NCI-H524 (cell line): ENCODE measurements around the gene FHDC1.

Experiments used
- DNase-seq, 2 experiments: peaks; one replicate each; lab custom pipeline; 2025; lab: John Stamatoyannopoulos, UW

FHDC1 gene

DNA sequence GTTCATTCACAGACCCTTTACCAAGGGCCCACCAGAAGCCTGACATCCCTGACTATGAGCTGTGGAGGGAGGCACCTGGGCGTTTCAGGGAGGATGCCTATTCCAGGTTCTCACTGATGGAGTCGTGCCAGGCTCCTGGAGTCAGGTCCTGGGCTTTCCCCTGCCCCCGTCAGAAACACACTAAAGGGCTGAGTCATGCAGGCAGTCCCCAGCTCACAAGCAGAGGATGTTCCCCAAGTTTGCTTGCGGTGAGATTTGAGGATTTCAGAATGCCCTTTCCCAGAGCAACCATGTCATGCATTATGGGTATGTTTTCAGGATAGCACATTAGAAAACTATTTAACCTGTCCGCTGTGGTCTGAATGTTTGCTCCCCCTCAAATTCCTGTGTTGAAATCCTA is 45.2 kb downstream of the FHDC1 start:
- no peak for DNase-seq

DNA sequence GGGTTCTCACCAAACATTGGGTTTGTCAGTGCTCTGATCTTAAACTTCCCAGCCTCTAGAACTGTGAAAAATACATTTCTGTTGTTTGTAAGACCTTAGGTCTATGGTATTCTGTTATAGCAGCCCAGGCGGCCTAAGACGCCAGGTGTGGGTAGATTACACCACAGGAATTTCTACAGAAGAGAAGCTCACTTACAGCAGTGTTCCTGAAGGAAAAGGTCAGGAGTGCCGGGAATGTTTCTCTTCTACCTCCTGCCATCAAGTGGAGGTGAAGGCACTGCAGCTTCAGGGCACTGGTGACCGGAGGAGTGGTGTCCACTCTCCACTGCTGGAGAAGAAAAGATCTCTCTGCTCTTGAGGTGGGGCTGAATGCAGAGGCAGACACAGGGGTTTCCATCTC is 45.7 kb downstream of the FHDC1 start:
- DNase-seq = no peak

DNA sequence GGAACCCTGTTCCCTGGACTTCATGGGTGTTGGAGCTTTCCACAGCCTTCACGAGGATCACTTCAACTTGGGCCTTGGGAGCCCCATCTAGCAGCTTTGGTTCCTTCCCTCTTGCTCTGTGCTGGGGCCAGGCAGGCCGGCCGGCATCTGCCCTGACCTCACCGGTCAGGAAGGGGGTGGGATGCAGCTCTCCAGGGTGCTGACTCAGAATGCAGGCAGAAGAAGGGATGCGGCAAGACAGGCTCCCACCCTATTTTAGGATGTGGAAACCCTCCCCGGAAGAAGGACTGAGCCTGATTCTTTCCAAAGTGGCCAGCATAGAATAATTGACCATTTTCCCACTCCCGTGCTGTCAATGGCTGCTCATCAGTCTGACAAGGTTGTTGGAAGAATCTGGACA is 47.1 kb downstream of the FHDC1 start:
- DNase-seq = no peak

DNA sequence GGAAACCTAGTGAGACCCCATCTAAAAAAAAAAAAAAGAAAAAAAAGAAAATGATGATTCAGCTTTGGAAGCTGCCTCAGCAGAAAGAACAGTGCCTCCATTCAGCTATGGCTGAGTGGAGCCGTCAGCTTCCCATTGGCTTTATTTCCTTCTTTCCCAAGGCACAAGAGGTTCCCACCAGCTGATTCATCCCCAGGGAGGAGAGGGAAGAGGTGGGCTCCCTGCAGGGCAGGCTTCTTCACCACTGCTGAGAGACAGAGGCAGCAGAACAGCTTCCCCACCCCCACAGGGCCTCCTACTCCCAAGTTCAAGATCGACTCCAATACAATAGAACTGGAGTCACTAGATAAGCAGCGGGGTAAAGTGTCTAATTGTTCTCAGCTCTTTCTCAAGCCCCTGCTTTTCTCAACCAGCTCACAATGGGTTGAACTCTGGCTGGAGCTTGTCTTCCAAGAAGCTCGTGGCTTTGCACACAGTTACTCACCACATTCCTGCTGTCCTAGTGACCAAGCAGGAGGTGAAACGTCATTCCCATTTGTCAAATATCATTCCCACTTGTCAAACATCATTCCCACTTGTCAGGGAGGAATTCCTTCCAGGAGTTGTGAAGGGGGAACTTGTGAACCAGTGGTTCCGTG is 47.8 kb downstream of the FHDC1 start:
- DNase-seq = no peak

DNA sequence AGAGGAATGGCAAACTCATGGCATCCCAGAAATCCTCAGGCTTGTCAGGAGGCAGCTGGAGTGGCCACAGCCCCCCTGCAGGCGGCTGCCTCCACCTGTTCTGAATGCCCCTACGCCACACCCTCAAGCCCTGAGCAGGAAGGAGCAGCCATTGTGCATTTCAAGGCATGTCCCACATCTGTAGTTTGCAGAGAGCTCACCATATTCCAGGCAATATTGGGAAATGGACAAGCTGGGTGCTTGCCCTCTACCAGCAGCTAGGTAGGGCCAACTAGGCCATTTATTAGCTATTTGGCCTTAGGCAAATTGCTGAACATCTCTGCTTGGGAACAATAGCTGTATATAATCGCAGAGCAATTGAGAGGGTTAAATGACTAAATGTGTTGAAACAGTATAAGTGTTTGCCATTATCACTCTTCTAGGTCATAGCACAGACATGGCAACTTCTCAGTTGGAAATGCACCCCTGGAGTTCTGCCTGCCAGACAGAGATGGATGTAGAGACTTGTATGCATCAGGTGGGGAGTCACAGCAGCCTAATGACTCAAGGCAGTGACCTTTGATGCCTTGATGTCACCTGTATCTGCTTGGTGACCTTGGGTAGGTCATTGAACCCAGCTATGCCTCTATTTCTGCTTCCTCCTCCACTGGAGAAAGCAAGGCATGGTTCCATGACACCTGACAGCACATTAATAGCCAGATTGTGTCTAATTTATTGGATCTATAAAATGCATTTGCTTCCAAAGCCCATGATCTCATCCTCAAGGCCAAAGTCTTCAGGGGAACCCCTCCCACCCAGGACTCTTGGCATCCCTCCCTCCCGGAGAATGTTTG is 52.8 kb downstream of the FHDC1 start:
- no peak for DNase-seq

DNA sequence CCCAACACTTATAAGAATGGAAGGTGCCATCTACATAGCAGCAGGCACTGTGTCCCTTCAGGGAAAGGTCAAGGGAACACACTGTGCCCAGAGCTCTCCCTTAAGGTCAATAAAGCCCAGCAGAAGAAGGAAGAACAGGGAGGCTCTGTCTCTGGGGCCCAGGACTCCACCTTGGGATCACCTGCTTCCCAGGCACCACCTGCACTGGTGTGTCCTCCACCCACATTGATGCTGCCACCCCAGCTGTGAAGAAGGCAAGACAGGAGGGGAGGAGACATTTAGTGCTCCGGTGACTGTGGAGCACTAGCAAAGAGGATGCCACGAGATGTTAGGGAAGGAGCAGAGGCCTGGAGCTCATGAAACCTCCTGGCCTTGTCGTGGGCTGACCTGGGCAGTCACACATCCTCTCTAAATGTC is 53.4 kb downstream of the FHDC1 start:
- DNase-seq = no peak

DNA sequence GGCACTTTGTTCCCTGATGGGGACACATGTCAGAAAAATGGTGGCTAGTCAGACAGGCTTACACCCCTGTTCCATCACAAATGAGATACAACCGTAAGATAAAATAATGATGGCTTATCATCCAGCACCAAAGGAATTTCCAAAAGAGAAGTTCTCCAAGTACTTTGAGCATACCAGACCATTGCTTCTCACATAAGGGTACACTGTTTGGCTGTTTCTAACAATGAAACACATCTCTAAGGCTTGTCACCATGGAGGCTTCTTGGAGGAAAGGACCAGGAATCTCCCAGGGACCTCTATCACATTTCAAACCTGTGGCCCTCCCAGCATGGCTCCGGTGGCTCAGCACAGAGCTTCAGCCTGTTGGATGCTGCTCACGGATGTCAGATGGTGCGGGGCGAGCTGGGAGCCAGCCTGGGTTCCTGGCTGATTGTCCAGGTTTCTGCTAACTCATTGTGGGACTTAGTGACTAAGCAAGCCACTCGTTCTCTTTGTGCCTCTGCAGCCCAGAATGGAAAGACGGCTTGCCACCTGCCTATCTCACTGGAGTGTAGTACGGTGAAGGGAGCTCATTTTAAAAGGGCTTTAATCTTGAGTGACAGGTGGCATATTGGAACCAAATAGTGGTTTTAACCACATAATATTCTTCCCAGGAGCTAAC is 54.5 kb downstream of the FHDC1 start:
- peak in 1 of 2 experiments; percentile 55 for DNase-seq

DNA sequence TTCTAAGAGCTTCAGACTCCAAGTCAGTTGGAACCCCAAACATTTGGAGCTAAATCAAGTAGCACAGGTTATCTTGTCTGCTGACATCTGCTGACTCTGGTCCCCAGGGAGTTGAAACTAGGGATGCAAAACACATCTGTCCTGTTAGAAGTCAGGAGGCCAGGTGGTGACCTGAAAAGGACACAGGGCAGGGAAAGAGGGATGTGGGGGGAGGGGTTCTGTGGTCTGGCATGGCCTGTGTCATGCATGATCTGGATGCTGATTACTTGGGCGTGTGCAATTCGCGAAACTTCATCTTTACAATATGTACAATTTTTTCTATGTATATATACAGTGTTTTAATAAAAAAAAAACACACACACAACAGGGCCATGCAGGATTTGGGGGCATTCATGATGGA is 55.3 kb downstream of the FHDC1 start:
- peak; percentile 9 to 64 for DNase-seq

DNA sequence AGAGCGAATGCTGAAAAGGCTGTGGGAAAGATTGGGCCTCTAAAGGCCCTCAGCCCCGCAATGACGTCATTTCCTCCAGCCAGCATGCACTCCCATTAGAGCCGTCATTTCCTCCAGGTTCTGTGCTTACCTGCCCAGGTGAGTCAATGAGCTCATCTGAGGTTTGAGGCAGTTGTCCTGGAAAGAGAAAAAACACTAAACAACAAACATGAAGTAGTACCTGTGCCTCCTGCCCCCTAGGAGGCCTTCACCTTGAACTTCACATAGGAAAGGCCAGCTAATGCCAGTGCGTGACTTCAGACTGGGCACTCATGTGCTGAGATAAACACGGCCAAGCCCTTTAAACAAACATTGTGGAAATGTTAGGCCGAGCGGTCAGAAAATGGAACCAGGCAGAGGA is 55.9 kb downstream of the FHDC1 start:
- no peak for DNase-seq

DNA sequence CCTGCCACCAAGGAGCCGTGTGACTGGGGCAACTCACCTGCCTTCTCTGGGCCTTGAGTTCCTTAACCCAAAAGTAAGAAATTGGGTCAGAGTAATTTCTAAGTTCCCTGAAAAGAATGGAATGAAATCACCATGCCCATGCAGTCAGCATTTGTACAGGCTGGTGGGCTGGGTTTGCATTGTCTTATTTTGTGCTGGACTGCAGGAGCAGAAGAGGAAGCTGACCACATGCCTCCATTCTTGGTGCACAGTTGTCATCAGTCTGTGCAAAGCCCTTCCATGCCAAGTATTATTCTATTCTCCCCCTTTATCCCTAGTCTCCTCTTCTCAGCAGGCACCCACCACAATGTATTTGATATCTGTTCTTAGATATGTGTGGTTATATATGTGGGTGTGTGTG is 56.3 kb downstream of the FHDC1 start:
- DNase-seq = no peak

DNA sequence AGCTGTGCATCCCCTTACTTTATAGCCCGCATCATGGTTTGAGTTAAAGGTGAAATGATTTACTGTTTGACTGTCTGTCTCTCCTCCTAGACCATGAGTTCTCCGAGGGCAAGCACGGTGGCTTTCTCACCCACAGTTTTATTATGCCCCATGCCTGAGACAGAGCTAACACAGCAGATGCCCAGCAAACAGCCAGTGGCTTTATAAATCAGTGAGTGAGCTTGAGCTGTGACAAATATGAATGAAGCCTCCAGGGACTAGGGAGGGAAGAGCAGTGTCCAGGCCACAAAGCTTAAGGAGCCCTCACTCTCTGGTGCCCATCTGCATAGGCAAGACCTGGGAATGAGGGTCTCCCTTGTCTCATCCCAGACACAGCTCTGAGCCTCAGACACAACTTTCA is 57.9 kb downstream of the FHDC1 start:
- DNase-seq = peak in 1 of 2 experiments; percentile 6

DNA sequence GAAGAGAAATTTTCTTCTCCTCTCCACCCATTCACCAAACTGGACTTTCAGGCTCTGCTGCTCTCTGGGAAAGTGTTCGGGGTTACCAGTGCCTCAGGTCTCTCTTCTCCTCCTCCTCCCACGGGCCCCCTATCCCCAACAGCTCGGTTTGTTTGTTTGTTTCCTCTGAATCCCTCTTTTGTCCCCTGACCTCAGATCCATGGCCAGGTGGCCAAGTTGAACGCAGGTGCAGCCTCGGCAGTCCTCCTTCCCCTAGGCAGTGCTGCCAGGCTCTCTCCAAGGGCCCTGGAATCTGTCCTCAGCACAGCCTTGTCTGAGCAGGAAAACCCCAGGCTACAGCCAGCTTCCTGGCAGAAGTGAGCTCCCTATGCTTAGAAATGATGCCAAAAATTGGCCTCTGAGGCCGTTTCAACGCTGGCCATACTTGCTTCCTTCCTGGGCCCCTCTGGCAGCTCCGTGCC is 60.0 kb downstream of the FHDC1 start:
- DNase-seq = no peak

DNA sequence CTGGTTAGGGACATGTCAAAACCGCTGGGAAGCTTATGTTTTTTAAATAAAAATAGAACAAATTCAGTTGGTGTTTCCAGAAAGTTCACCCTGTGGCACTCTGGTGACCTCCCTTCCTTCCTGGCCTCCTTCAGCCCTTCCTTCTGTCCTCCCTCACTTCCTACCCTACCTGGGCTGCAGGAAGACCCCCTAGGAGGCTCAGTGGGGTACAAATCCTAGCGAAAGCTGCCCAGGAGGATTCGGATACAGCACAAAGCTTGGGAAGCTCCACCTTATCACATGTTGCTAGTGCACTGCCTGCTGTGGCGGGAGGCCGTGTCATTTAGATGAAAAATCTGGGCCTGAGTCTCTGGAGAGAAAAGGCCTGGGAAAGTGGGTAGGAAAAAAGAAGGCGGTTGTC is 60.5 kb downstream of the FHDC1 start:
- DNase-seq = no peak

DNA sequence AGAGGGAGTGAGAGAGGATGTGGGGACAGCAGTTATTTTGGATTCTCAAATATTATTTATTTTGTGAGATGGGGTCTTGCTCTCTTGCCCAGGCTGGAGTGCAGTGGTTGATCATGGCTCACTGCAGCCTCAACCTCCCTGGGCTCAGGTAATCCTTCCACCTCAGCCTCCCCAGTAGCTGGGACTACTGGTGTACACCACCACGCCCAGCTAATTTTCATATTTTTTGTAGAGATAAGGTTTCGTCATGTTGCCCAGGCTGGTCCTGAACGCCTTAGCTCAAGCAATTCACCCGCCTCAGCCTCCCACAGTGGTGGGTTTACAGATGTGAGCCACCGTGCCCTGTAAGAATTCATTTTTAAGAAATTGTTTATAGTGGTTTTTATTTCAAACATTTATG is 61.2 kb downstream of the FHDC1 start:
- DNase-seq = no peak

DNA sequence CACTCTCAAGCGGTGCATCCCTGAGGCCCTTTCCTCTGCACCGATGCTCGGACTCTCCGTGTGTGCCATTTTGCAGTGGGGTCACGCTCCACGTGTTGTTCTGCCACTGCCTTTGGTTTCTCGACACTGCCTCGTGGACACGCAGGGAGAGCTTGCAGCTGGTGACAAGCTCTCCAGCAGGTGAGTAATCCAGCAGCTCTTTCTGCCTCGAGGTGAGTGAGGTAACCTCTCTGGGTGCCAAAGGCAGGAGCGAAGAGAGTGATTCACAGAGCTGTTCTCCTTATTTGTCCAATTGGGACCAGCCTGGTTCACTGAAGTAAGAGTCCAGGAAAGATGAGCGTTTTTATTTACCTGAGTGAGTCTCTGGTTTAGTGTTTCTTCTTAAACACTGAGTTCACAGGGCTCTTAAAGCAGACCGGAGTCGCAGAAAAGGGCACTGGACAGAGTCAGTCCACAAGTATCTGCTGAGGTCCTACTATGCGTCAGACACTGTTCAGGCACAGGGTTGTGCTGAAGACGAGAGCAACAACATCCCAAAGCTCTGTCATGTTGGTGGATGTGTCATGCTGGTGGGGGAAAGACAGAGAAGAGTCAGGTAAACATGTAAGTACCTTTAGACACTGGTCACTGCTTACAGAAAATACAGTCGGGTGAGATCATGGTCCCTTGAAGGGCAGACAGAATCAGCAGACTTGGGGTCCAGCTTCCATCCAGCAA is 61.8 kb downstream of the FHDC1 start:
- no peak for DNase-seq

DNA sequence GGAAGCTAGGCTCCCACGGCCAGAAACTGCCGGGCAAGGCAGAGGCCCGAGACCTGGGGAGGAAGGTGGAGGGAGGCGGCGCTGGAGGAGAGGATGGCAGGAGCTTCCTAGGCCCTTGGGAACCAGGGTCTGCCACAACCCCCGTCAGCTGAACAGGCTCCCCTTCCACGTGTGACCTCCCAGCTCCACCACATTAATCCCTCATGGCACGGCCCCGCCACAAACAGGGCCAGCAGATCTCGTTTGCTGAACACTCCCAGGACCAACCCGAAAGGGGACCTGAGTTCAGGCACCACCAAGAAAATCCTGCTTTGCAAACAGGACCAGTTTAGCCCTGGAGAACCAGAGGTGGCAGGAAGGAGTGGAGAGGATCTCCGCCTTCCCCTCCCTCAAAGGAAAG is 62.7 kb downstream of the FHDC1 start:
- DNase-seq = no peak

DNA sequence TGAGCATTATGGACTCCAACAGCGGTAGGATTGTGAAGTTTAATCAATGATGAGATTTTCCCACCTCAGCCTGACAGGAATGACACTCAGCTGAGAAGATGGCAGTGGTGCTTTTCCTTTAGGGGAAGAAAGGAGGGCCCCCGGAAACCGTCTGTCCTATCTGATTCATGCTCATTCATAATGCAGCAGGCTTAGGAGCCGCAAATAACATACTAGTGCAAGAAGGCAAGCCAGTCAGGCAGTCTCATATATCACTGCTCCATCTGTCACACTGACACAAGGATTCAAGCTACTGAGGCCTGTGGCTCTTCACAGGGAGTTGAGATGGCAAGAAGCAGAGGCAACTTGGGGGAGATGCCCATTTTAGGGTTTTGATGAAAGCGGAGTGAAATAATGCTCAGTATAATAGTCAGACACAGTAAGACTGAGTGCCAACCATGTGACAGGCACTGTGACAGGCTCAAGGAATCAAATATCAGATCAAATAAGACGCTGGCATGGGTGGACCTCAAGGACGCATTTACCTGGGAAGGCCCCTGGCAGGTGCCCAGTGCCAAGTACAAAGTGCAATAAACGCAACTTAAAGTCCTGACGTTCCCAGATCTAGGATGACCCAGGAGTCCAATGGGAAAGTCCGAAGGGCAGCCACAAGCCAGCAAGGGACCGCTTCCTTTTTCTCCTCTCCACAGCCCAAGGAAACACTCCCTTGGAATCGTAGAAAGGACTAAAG is 63.4 kb downstream of the FHDC1 start:
- DNase-seq = peak; percentile 79 to 89

DNA sequence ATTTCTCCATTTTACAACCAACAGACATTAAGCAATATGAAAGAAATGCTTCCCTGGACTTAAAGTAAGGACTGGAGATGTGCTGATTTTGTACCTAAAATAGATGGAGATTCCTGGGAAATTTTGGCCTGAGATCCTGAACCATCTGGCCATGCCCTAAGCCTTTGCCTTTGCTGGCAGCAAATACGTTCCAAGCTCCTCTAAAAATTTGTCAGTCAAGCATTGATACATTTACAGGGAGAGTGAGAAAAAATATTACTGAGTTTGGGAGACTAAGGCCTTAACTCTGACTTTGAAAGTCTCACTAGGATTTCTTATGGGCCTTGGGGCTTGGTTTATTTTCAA is 63.9 kb downstream of the FHDC1 start:
- peak in 1 of 2 experiments; percentile 28 for DNase-seq

DNA sequence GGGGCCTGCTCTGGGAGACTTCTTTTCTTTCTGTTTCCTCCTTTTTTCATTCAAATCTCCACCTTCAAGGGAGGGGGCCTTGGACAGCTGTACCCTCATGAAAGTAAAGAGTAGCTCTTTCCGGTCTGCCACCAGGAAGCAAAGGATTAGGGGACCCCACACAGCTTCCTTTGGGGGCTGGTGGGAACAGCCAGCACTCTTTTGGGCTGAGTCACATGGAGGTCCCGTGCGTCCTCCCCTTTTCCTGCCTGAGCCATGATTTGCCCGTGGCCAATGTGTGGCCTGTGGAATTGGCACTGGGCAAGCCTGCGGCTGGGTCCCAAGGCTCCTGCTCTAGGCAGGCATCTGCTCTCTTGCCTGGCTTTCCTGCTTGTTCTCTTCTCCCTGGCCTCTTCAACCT is 65.5 kb downstream of the FHDC1 start:
- DNase-seq = no peak

DNA sequence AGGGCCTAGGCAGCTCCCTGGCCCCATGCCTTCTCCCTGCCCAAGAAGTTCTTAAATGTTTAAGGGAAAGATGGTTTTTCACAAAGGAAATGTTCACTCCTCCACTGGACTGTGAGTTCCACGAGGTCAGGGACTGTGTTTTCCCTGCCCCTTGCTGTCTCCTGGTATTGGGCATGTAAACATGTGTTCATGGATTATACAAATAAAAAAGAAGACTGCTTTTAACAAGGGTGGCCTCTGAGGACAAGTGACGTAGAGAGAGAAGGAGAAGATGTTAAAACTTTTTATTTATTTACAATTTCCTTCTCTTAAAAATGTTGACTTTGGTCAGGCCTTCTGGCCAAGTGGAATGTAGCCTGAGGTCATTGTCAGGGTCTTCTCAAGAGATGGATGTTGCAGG is 66.0 kb downstream of the FHDC1 start:
- DNase-seq = no peak

DNA sequence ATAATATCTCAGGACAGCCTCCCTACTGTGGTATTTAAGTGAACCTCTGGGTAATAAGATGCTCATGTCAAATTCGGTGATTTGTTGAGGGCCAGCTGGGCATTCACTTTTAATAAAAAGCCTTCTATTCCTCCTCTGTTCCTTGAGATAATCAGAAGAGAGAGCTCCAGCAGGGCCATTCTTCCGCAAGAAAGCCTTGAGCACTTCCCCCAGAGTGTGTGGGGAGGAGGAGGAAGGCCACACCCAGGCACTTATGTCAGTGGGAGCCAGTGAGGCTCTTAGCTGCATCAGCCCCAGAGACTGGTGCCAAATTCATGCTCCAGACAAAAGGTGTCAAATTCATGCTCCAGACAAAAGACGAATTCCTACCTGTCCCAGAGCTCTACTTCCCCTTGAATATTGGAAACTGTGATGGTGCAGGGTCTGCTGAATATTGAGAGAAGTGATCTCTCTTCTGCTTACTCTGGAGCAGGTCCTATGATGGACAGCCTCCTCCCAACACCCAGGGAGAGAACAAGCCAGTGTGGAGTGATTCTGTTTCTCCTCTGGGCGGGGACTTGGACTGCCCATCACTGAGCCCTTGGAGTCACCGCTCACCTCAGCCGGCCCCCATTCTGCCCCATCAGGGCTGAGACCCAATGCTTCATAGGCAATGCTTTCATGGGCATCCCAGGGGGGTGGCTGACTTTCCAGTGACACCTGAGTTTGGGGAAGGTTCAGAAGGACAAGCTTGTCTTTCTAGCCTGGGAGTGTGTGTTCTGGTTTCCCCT is 68.1 kb downstream of the FHDC1 start:
- no peak for DNase-seq
